Motor neuron (in vitro differentiated cells): Measurements from ENCODE around the gene TMUB1. TPM values are rescaled to one million over a fixed set of nuclear protein-coding genes. Genes with fewer than 3 reads are reported as not detected.
A peak's percentile ranks its signal among the peaks of the same experiment; 100 is the strongest.

Experiments
- ATAC-seq, 8 experiments: fragments of 200-7000 bp; cut with Tn5 transposase; replicated peaks in 6 of 8; 2 replicates each; pipeline ENCODE4 v1.8.0; 2021; ENCODE audit warnings: mild to moderate bottlenecking in 8 of 8, moderate library complexity in 8 of 8
- H3K27ac ChIP-seq, 2 donors: fragments of 250-450 bp; sonication (Bioruptor Pico); 2 replicates each; pipeline ENCODE4 v1.9.0; 2021; ENCODE audit warnings: antibody characterized with exemption in 2 of 2, mild to moderate bottlenecking in 2 of 2, moderate library complexity in 1 of 2
- H3K4me1 ChIP-seq, 2 donors: fragments of 250-450 bp; sonication (Bioruptor Pico); replicated peaks in 1 of 2; 2 replicates each; pipeline ENCODE4 v1.6.1; 2021; ENCODE audit warnings: antibody characterized with exemption in 2 of 2, mild to moderate bottlenecking in 2 of 2, moderate library complexity in 1 of 2
- H3K4me3 ChIP-seq, 5 donors: fragments of 250-450 bp; sonication (Bioruptor Pico); 2 replicates each; pipeline ENCODE4 v1.9.0; 2021; ENCODE audit warnings: antibody characterized with exemption in 5 of 5, mild to moderate bottlenecking in 5 of 5, moderate library complexity in 4 of 5
- WGBS, 10 experiments: fragments of 450-650 bp; shearing (Covaris generic); methylation state at CpG; one replicate each; pipeline ENCODE4 v1.0.0; 2022; 5-methylcytosine and 5-hydroxymethylcytosine counted together
- in situ Hi-C, 9 experiments: fragments of 400-800 bp; cut with MboI; loops; one replicate each; pipeline ENCODE4 v1.15.0; 2021; ENCODE audit warnings: low sequenced_read_pairs in 9 of 9, low pct_unique_long_range_greater_than_20kb in 2 of 9; ENCODE audit not compliant: unreplicated experiment in 9 of 9
- total RNA-seq, 8 experiments: library from RNA; unstranded; fragments of 300-600 nt; gene quantifications; 2 replicates each; pipeline versions ENCODE4 v1.2.3 to v1.2.4, GENCODE V29; 2022

TMUB1 gene
- total RNA-seq, 8 experiments from 2014 or later: 18.2 to 33.3 (median 30.6) TPM

DNA sequence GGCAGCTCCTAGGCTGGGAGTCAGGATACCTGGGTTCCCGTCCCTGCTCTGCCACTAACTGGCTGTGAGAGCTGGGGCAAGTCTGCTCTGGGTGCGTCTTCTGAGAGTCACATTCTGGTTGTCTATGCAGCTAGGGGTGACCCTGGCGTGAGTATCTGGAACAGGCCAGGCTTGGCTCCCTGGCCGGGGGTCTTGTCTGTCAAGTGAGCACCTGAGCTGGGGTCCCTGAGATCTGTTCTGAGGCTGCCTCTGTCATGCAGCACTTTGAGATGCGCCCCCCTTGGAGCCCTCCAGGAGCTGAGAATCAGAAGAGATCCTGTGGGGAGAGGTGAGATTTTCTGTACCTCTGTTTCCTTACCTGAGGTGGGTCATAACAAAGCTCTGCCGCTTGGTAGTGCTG lies 10.5 kb upstream of the TMUB1 start:
- 94 to 100% (median 98%) methylated on average over 1 to 6 of the region's 6 CpGs; no CpG with 5 or more reads in 4 of the 10 experiments for WGBS, 10 experiments

DNA sequence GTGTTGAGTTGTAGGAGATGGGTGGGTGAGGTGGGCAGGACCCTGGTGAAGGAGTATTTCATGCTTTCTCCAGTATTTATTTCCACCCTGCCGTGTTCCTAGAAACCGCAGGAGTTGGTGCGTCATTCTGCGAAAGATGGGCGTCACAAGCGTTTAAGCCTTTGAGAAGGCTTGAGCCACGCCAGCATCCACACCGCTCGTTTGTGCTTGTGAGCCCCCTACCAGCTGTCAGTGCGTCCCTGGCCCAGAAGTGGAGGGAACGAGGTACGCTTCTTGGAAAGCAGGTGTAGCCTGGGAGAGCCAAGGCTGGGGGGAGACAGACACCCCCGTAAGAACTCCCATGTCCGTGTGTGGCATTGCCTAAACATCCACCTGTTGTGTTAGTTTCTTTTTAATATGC lies 8.7 kb upstream of the TMUB1 start:
- ATAC-seq: no peak
- Histone ChIP-seq H3K27ac (no peak overlapping the region), H3K4me1 (peaks cover 20 to 22% of the 10 kb centered on the region in 2 donors), H3K4me3 (no peak overlapping the region)
- in situ Hi-C loops: no loop called here
- 88 to 100% (median 95%) methylated on average over 1 to 14 of the region's 14 CpGs; no CpG with 5 or more reads in 4 of the 10 experiments for WGBS, 10 experiments

More for the DNA sequence above, 10.5 kb upstream of the TMUB1 start:
- peaks cover 12 to 14% of the 10 kb centered on the region in 2 donors for H3K4me1 ChIP-seq
- no peak overlapping the region for H3K4me3 ChIP-seq
- ATAC-seq: no peak
- in situ Hi-C loops: no loop called here
- H3K27ac ChIP-seq: no peak overlapping the region

DNA sequence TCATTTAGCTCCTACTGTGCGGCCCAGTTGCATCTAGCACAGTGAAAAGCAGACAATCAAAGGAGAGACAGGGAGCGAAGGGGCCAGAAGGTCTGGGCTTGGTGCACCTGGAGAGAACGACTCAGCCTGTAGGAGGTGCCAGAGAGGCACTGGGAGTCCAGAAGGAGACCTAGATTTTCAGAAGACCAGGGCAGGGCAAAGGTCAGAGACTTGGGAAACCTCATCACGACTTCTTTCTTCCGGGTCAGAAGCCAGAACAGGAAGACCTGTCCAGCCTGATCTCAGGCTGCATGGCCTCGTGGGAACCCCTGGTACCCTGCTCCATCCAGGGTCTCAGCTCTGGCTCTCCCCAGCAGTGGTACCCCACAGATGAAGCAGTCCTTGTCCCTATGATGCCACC lies 8.1 kb upstream of the TMUB1 start:
- ATAC-seq: no peak
- Histone ChIP-seq H3K4me1 (peaks cover 20 to 22% of the 10 kb centered on the region in 2 donors), H3K4me3 (no peak overlapping the region), H3K27ac (no peak overlapping the region)
- WGBS, 10 experiments: 8 to 86% (median 48%) methylated on average over 1 to 4 of the region's 6 CpGs; no CpG with 5 or more reads in 3 of the 10 experiments
- in situ Hi-C loops: no loop called here

DNA sequence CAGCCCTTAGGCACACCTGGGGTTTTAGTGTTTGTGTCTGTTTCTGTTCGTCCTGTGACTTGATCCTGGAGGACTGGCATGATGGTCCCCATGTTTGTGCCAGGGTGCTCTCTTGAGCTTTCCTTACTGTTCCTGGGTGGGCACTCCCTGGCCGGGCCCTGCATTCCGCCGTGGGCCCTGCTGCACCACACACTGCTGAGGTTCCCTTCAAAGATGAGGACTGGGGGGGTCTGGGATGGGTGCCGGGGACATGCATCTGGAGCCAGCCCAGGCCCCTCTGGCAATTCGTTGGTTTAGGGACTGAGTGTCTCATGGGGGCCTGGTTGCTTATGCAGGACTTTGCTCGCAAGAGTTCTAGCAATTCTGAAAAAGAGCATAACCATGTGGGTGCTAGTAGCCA lies 7.7 kb upstream of the TMUB1 start:
- no peak overlapping the region for H3K27ac ChIP-seq
- H3K4me1 ChIP-seq: peaks cover 20 to 22% of the 10 kb centered on the region in 2 donors

DNA sequence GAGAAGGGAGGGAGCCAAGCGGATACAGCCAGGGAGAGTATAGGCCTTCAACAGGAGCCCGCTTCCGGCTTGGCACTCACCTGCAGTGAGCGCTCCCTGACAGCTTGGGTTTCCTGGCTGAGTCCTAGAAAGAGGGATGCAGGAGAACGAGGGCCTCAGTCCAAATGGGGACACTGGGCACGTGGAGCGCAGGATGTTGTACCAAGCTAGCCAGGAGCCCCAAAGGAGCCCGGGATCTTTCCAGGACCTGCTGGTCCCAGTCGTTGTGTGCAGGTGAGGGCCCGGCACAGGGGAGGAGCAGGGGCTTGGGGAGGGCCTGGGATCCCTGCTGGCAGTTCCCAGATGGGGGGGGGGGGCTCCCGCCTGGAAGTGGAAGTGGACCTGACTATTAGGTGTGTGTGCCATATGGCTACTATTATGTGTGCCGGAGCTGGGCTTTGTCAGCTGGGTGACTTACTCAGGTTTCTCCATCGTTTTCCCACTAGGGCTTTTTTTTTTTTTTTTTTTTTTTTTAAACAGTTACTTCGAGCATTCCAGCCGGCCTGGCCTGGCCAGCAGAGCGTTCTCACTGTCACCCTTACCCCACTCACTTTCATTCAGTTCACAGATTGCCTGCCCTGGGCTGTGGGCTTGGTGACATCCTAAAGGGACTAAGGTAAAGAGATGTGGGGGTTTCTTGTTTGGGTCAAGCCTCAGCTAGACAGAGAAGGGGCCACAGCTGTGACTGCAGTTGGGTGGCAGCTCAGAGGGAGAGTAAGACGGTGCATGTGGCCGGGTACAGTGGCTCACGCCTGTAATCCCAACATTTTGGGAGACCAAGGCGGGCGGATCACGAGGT lies 6.8 kb upstream of the TMUB1 start:
- in situ Hi-C loops: no loop called here
- no peak for ATAC-seq
- Histone ChIP-seq H3K4me3 (no peak overlapping the region), H3K4me1 (peaks cover 22 to 27% of the 10 kb centered on the region in 2 donors), H3K27ac (no peak overlapping the region)
- WGBS, 10 experiments: 68 to 100% (median 89%) methylated on average over 1 to 7 of the region's 22 CpGs; no CpG with 5 or more reads in 3 of the 10 experiments

More for the DNA sequence above, 7.7 kb upstream of the TMUB1 start:
- no peak for ATAC-seq
- in situ Hi-C loops: no loop called here
- no peak overlapping the region for H3K4me3 ChIP-seq
- WGBS, 10 experiments: 80 to 100% (median 83%) methylated on average over 1 to 2 of the region's 7 CpGs; no CpG with 5 or more reads in 7 of the 10 experiments

DNA sequence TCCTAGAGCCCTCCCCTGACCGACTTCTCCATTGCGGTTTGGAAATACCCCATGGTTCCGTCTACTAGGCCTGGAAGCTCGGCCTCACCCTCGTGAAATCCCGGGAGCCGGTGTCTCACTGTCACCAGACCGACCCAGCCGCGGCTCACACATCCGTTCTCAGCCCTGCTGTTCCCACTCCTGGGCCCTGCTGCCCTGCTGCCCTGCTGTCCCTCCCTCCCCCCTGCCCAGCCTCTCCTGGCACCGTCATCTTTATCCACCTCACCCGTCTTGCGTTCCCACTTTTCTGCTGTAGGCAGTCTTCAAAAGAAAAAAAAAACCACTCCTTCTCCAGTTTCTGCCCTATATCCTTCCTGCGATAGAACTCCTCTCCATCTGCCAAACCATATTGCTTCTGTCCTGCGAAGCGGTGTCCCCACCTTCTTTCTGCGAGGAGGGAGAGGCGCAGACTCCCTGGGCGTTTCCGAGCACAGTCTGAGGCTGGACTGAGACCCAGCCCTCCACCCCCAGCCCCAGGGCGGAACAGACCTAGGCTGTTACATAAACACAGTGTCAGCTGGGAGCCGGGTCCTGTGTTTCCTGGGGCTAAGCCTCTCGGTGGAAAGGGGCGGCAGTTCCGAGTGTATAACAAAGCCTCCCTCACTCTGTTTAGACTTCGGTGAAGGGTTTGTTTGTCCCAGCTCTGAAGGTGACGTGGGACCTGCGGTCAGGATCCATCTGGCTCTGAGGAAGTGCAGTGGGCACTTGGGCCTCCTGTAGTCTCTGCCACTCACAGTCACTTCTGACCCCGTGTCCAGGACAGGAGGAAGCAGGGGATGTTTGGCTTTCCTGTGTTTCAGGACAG lies 5.8 kb upstream of the TMUB1 start:
- in situ Hi-C loops: no loop called here
- Histone ChIP-seq H3K4me3 (peak overlapping the region; percentile 54 to 87 (median 71)), H3K27ac (no peak overlapping the region), H3K4me1 (peaks cover 22 to 27% of the 10 kb centered on the region in 2 donors)
- peak; percentile 23 to 56 (median 46) for ATAC-seq
- 0 to 31% (median 15%) methylated on average over 1 to 14 of the region's 30 CpGs; no CpG with 5 or more reads in 2 of the 10 experiments for WGBS, 10 experiments

DNA sequence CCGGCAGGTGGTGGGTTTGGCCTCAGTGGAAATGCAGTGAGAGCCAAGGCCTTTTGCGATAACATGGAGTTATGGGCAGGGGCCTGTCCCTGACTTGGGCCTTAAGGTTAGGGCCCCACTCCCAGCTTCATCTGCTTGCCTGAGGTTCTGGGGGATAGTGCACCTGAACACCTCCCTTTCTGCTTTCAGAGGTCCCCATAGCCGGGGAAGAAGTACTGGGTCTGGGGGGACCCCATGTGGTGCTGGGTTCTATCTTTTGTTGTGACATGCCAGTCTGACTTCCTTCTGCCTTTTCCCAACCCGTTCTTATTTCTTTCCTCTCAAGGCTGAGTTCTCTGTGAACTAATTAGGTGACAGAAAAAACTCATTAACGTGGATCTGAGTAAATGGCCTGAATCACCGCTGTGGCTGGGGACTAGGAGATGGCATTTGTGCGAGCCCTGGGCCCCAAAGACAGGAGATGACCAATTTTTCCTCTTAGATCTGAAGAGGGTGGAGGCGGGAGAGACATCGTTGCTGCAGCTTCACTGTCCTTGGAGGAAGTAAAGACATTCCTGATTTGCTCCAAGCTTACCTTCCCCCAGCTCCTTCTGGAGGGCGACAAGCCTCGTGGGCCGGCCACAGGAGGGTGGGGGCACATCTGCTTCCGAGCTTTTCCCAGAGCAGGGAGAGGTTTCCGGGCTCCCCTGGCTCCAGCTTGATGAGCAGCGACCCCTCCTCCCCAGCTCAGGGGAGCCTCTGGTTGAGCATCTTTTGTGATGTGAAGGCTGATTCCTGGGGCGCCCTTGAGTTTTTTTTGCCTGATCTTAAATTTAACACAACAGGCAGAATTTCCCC lies 4.9 kb upstream of the TMUB1 start:
- in situ Hi-C loops: no loop called here
- Histone ChIP-seq H3K27ac (no peak overlapping the region), H3K4me1 (peaks cover 24 to 30% of the 10 kb centered on the region in 2 donors), H3K4me3 (peak overlapping the region; percentile 54 to 87 (median 71))
- ATAC-seq: no peak
- WGBS, 10 experiments: 0 to 39% (median 11%) methylated on average over 1 to 13 of the region's 16 CpGs; no CpG with 5 or more reads in 2 of the 10 experiments

DNA sequence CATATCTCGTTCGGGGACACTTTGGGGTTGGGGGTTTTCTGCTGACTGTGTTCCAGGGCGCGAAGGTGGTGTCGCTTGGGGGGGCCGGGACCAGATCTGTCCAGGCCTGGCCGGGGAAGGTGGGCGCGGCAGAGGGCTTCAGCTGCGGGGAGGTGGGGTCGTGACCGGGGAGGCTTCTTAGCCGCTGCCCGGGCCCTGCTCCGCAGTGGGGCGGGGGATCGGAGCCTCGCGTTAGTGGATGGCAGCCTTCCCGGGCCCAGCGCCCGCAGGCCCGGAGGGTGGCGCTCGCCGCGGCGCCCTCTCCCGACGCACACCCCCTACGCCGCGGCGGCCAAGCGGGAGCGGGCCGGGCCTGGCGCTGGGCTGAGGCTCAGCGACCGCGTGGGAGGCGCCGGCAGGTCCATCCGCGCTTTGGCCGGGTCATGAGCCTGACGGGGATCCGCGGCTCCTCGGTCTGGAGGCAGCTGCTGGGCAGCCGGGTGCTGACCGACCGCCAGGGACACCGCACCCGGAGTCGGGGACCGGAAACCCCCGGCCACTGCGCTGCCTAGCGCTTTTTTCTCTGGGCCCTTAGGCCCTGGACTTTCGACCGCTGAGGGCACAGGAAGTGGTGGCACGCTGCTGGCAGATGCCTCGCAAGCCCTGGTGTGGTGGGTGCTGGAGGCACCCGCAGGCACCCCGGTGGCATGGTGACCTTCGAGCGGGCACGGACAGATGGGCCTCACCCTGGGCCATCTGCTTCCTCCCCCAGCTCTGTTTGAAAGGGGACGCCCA lies 4.1 kb upstream of the TMUB1 start:
- in situ Hi-C loops: no loop called here
- WGBS, 10 experiments: 0% methylated on average over 1 to 9 of the region's 70 CpGs; no CpG with 5 or more reads in 6 of the 10 experiments

DNA sequence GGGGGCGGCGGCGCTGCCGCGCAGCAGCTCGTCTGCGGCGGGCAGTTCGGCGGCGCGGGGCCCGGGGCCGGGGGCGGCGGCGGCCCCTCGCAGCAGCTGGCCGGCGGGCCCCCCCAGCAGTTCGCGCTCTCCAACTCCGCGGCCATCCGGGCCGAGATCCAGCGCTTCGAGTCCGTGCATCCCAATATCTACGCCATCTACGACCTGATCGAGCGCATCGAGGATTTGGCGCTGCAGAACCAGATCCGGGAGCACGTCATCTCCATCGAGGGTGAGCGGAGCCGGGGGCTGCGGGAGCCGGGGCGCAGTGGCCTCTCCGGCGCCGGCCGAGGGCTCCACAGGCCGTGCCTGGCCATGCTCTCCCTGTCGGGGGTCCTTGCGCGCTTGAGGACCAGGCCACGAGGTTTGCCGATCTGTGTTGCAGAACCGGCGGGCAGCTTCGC lies 3.5 kb upstream of the TMUB1 start:
- no CpG with 5 or more reads among the region's 56 CpGs for WGBS, 10 experiments
- H3K4me3 ChIP-seq: peak overlapping the region; percentile 54 to 87 (median 71)
- peak in 5 of 8 experiments; percentile 0 to 2 (median 1) for ATAC-seq
- peak overlapping the region; percentile 81 to 87 for H3K27ac ChIP-seq
- in situ Hi-C loops: no loop called here
- H3K4me1 ChIP-seq: peaks cover 34 to 38% of the 10 kb centered on the region in 2 donors

More for the DNA sequence above, 4.1 kb upstream of the TMUB1 start:
- peaks cover 28 to 32% of the 10 kb centered on the region in 2 donors for H3K4me1 ChIP-seq
- ATAC-seq: peak in 7 of 8 experiments; percentile 2 to 10 (median 8)
- H3K4me3 ChIP-seq: peak overlapping the region; percentile 54 to 87 (median 71)
- H3K27ac ChIP-seq: peak overlapping the region; percentile 81 to 87

DNA sequence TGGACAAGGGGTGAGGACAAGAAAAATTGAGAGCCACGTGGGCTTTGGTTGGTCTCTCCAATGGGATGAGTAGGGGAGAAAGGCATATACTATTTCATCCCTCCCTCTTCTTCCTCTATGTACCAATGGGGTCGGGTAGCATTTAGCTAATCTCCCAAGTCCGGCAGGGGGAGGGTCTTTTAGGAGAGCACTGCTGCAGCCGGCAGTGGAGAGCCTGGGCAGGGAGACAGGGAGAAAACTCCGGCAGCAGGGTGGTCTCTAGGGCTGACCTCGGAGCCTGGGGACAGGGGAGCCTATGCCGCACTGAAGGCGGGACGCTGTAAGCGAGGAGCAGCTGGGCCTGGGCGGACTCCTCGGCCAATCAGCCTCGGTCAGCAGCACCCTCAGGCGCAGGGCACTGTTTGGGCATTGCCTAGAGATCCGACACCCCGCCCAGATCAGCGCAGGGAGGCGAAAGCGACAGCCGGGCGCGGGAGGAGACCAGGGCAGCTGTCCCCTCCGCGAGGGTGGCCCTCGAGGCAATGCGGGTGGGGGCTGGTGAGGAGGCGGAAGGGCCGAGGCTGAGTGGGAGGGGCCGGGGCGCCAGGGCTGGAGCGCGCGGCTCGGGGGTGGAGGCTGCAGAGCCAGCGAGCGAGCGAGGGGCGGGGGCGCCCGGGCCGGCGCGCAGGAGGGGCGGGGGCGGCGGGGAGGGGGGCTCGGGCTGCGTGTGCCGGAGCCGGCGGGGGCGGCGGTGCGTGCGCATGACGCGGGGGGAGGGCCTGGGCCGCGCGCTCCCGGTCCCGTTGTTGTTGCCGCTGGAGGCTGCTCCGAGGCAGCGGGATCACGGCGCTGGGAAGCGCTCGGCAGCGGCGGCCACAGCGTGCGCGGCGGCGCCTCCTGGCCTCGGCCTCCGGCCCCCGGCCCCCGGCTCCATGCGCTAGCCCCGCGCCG lies 2.7 kb upstream of the TMUB1 start, which contains the start of gene AGAP3:
AGAP3 (plus strand) TSS at position 785 of the 930 bp plus-strand sequence. CDS start 267 bp downstream, outside the sequence.
- Histone ChIP-seq H3K4me3 (peak within 1 kb of the TSS; percentile 54 to 87 (median 71)), H3K4me1 (peaks cover 43 to 47% of the 10 kb centered on the region in 2 donors), H3K27ac (peak within 1 kb of the TSS; percentile 81 to 87)
- in situ Hi-C loops: no loop called here
- peak; percentile 22 to 71 (median 62) for ATAC-seq
- 0 to 20% (median 0%) methylated on average over 1 to 4 of the region's 84 CpGs; no CpG with 5 or more reads in 3 of the 10 experiments for WGBS, 10 experiments

DNA sequence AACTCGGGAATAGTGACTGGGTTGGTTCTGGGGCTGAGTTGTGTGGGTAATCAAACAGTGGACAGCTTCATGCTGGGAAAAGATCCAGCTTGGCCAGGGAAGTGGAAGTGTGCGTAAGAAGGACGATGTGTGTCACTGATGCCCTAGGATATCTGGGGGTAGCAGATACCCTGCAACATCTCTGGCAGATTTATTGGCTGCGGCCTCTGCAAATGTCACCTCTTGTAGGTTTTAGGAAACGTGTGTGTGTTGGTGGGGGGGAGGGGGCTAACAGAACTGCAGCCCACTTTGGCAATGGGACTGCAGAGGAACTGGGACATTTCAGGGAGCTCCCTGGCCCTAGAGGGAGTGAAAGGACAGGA lies 2.0 kb upstream of the TMUB1 start:
- in situ Hi-C loops: no loop called here
- ATAC-seq: no peak
- whole genome bisulfite sequencing, 10 experiments: 0 to 88% (median 56%) methylated on average over 1 to 4 of the region's 5 CpGs; no CpG with 5 or more reads in 5 of the 10 experiments
- H3K4me1 ChIP-seq: peaks cover 44 to 48% of the 10 kb centered on the region in 2 donors
- H3K27ac ChIP-seq: peak overlapping the region in 1 of 2 donors; percentile 81
- peak overlapping the region in 4 of 5 donors; percentile 54 to 87 (median 70) for H3K4me3 ChIP-seq
